ENCODE data around the gene GDF10. TPM values are rescaled to one million over a fixed set of nuclear protein-coding genes. Genes with fewer than 3 reads are reported as not detected.

GDF10 gene
- total and polyA plus RNA-seq, 2 donors (not counting 1 experiment from before 2014, with no cell fraction given) = not detected

- Mint-ChIP-seq H3K9me3 (ENCODE audit: insufficient read depth) (no peaks in the 10 kb centered on the region), H3K4me3 (no peak overlapping the region), H3K4me1 (peaks cover 7% of the 10 kb centered on the region), H3K27me3 (no peaks in the 10 kb centered on the region), H3K27ac (no peak overlapping the region)
- DNase-seq (no peak), ATAC-seq (ENCODE audit: low read depth) (no peak)
- Histone ChIP-seq H4K20me1 (ENCODE audit: control insufficient read depth, insufficient read depth, low read length, poor library complexity, severe bottlenecking) (no peaks in the 10 kb centered on the region), H3K4me1 (ENCODE audit: control insufficient read depth in 2 of 2, insufficient read depth in 2 of 2, low read length in 2 of 2) (peaks cover 8% of the 10 kb centered on the region in 2 donors), H3K27ac (ENCODE audit: low read length in 2 of 2) (no peak overlapping the region), H3K9me3 (ENCODE audit: control extremely low read depth in 1 of 3, control insufficient read depth in 2 of 3, insufficient read depth in 1 of 3, low read length in 2 of 3) (no peaks in the 10 kb centered on the region), H3K36me3 (replicated peaks in 1 of 2; ENCODE audit: control extremely low read depth in 1 of 2, control insufficient read depth in 1 of 2, extremely low read depth in 1 of 2, insufficient read depth in 2 of 2, low read length in 1 of 2) (no peaks in the 10 kb centered on the region), H2AFZ (ENCODE audit: insufficient read depth, low read depth, low read length, poor library complexity, severe bottlenecking) (no peak overlapping the region), H3K4me3 (ENCODE audit: control extremely low read depth in 1 of 5, extremely low read depth in 1 of 5, insufficient read depth in 1 of 5, low read depth in 2 of 5, low read length in 4 of 5) (no peak overlapping the region), H3K27me3 (replicated peaks in 1 of 4; ENCODE audit: control extremely low read depth in 1 of 4, control insufficient read depth in 3 of 4, insufficient read depth in 4 of 4, low read length in 3 of 4) (no peaks in the 10 kb centered on the region), H3K79me2 (ENCODE audit: control insufficient read depth, insufficient read depth, low read length) (no peaks in the 10 kb centered on the region), H3K9ac (ENCODE audit: low read length) (no peak overlapping the region), H3K4me2 (replicated peaks; ENCODE audit: low read depth, low read length, poor library complexity, severe bottlenecking) (no peak overlapping the region)
- POLR2A ChIA-PET = no interaction called here
- intact Hi-C loops (cut with micrococcal nuclease) = no loop called here
- TF ChIP-seq EZH2 (IDR thresholded peaks at IDR 0.05; ENCODE audit: borderline replicate concordance, insufficient read depth, low read depth, low read length, poor library complexity, severe bottlenecking) = no peak
- TF ChIP-seq CTCF (IDR thresholded peaks at IDR 0.05) = no peak
- WGBS (ENCODE audit: insufficient coverage) = 90% methylated on average over 5 of the region's 5 CpGs
- CTCF ChIA-PET = no interaction called here
These were observed 33.4 kb upstream of the GDF10 start for GRCh38 chr10:47266602-47267001.

GRCh38 chr10:47268696-47269095, 31.3 kb upstream of the GDF10 start:
- intact Hi-C loops (cut with micrococcal nuclease) = no loop called here
- no peak for TF ChIP-seq CTCF (IDR thresholded peaks at IDR 0.05)
- no peak for TF ChIP-seq EZH2 (IDR thresholded peaks at IDR 0.05; ENCODE audit: borderline replicate concordance, insufficient read depth, low read depth, low read length, poor library complexity, severe bottlenecking)
- no peak for DNase-seq
- H3K9me3 Mint-ChIP-seq (ENCODE audit: insufficient read depth) = no peaks in the 10 kb centered on the region
- Histone ChIP-seq H3K9ac (ENCODE audit: low read length) (no peak overlapping the region), H3K27me3 (replicated peaks in 1 of 4; ENCODE audit: control extremely low read depth in 1 of 4, control insufficient read depth in 3 of 4, insufficient read depth in 4 of 4, low read length in 3 of 4) (no peaks in the 10 kb centered on the region), H4K20me1 (ENCODE audit: control insufficient read depth, insufficient read depth, low read length, poor library complexity, severe bottlenecking) (no peaks in the 10 kb centered on the region), H3K79me2 (ENCODE audit: control insufficient read depth, insufficient read depth, low read length) (no peaks in the 10 kb centered on the region), H3K4me1 (ENCODE audit: control insufficient read depth in 2 of 2, insufficient read depth in 2 of 2, low read length in 2 of 2) (no peaks in the 10 kb centered on the region), H3K36me3 (replicated peaks in 1 of 2; ENCODE audit: control extremely low read depth in 1 of 2, control insufficient read depth in 1 of 2, extremely low read depth in 1 of 2, insufficient read depth in 2 of 2, low read length in 1 of 2) (no peaks in the 10 kb centered on the region), H3K4me3 (ENCODE audit: control extremely low read depth in 1 of 5, extremely low read depth in 1 of 5, insufficient read depth in 1 of 5, low read depth in 2 of 5, low read length in 4 of 5) (no peak overlapping the region), H2AFZ (ENCODE audit: insufficient read depth, low read depth, low read length, poor library complexity, severe bottlenecking) (no peak overlapping the region), H3K27ac (ENCODE audit: low read length in 2 of 2) (no peak overlapping the region), H3K9me3 (ENCODE audit: control extremely low read depth in 1 of 3, control insufficient read depth in 2 of 3, insufficient read depth in 1 of 3, low read length in 2 of 3) (peaks cover 1 to 7% (median 4%) of the 10 kb centered on the region in 3 donors), H3K4me2 (replicated peaks; ENCODE audit: low read depth, low read length, poor library complexity, severe bottlenecking) (no peak overlapping the region)
- ChIA-PET CTCF (interaction anchor here (1.2 to 1.7 kb wide), 3 partner anchors 43 to 221 kb away, joined by 3 to 17 read pairs (median 4); no protein-coding TSS in a partner anchor), POLR2A (no interaction called here)
- H3K27me3 Mint-ChIP-seq = peaks cover 6% of the 10 kb centered on the region
- 98% methylated on average over 9 of the region's 9 CpGs for WGBS (ENCODE audit: insufficient coverage)
- H3K4me3 Mint-ChIP-seq = no peak overlapping the region
- no peak for ATAC-seq (ENCODE audit: low read depth)
- no peak overlapping the region for H3K27ac Mint-ChIP-seq
- no peaks in the 10 kb centered on the region for H3K4me1 Mint-ChIP-seq
